ENCODE measurements around the gene FANCM.
A peak's percentile ranks its signal among the peaks of the same experiment; 100 is the strongest.

Gene FANCM, protein sequence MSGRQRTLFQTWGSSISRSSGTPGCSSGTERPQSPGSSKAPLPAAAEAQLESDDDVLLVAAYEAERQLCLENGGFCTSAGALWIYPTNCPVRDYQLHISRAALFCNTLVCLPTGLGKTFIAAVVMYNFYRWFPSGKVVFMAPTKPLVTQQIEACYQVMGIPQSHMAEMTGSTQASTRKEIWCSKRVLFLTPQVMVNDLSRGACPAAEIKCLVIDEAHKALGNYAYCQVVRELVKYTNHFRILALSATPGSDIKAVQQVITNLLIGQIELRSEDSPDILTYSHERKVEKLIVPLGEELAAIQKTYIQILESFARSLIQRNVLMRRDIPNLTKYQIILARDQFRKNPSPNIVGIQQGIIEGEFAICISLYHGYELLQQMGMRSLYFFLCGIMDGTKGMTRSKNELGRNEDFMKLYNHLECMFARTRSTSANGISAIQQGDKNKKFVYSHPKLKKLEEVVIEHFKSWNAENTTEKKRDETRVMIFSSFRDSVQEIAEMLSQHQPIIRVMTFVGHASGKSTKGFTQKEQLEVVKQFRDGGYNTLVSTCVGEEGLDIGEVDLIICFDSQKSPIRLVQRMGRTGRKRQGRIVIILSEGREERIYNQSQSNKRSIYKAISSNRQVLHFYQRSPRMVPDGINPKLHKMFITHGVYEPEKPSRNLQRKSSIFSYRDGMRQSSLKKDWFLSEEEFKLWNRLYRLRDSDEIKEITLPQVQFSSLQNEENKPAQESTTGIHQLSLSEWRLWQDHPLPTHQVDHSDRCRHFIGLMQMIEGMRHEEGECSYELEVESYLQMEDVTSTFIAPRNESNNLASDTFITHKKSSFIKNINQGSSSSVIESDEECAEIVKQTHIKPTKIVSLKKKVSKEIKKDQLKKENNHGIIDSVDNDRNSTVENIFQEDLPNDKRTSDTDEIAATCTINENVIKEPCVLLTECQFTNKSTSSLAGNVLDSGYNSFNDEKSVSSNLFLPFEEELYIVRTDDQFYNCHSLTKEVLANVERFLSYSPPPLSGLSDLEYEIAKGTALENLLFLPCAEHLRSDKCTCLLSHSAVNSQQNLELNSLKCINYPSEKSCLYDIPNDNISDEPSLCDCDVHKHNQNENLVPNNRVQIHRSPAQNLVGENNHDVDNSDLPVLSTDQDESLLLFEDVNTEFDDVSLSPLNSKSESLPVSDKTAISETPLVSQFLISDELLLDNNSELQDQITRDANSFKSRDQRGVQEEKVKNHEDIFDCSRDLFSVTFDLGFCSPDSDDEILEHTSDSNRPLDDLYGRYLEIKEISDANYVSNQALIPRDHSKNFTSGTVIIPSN (N-terminal part only)

GRCh38 chr14:45135659-45136395, at the start of gene FANCM:
FANCM (plus strand) TSS chr14:45135930; CDS start chr14:45136032, 102 bp downstream.
- DNase-seq (ENCODE audit: low read depth) = peak; percentile 98
- TF ChIP-seq, protein P1, sequence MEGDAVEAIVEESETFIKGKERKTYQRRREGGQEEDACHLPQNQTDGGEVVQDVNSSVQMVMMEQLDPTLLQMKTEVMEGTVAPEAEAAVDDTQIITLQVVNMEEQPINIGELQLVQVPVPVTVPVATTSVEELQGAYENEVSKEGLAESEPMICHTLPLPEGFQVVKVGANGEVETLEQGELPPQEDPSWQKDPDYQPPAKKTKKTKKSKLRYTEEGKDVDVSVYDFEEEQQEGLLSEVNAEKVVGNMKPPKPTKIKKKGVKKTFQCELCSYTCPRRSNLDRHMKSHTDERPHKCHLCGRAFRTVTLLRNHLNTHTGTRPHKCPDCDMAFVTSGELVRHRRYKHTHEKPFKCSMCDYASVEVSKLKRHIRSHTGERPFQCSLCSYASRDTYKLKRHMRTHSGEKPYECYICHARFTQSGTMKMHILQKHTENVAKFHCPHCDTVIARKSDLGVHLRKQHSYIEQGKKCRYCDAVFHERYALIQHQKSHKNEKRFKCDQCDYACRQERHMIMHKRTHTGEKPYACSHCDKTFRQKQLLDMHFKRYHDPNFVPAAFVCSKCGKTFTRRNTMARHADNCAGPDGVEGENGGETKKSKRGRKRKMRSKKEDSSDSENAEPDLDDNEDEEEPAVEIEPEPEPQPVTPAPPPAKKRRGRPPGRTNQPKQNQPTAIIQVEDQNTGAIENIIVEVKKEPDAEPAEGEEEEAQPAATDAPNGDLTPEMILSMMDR (IDR thresholded peaks at IDR 0.05; ENCODE audit: insufficient read depth, low read depth, low read length, missing control alignments) = no peak

DNA sequence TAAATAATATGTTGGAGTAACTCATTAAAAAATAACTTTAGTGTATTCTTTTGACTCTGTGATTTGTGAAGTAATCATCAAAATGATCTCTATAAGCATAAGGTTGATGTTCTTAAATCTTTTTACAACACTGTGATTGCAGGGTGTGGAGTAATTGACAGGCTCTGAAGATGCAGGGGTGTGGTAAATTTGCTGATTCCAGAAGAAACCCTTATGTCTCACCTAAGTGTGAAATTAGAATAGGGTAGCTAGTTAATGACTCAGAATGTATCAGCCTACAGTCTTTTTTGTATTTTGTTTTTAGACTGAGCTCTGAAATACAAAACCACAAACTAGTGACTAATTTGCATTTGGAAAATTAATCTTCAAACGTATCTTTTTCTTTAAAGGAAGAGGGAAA, 45.9 kb upstream of the FANCM start:
- peak; percentile 87 for DNase-seq (ENCODE audit: low read depth)
- TF ChIP-seq, protein P1 (IDR thresholded peaks at IDR 0.05; ENCODE audit: insufficient read depth, low read depth, low read length, missing control alignments) = no peak
- no peak overlapping the region for H3K4me3 ChIP-seq (ENCODE audit: low read length)

More at GRCh38 chr14:45135659-45136395, at the start of gene FANCM:
- peak within 1 kb of the TSS; percentile 86 for H3K4me3 ChIP-seq (ENCODE audit: low read length)

GRCh38 chr14:45091710-45092109, 44.0 kb upstream of the FANCM start:
- no peak overlapping the region for H3K4me3 ChIP-seq (ENCODE audit: low read length)
- TF ChIP-seq, protein P1 (IDR thresholded peaks at IDR 0.05; ENCODE audit: insufficient read depth, low read depth, low read length, missing control alignments) = no peak
- peak; percentile 66 for DNase-seq (ENCODE audit: low read depth)

DNA sequence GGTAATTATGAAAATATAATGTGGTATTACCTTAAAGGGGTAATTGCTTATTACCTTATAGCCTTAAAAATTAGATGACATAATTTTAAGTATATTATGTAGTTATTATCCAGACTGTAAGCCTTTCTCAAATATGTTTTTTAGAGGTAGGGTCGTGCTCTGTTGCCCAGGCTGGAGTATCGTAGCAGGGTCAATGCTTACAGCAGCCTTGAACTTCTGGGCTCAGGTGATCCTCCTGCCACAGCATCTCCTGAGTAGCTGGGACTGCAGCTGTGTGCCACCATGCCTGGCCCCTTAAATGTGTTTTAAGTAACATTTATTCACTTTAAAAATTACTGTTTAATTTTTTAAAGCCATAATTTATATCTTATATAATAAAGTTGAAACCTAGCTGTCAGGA, 41.5 kb upstream of the FANCM start:
- TF ChIP-seq, protein P1 (IDR thresholded peaks at IDR 0.05; ENCODE audit: insufficient read depth, low read depth, low read length, missing control alignments) = no peak

DNA sequence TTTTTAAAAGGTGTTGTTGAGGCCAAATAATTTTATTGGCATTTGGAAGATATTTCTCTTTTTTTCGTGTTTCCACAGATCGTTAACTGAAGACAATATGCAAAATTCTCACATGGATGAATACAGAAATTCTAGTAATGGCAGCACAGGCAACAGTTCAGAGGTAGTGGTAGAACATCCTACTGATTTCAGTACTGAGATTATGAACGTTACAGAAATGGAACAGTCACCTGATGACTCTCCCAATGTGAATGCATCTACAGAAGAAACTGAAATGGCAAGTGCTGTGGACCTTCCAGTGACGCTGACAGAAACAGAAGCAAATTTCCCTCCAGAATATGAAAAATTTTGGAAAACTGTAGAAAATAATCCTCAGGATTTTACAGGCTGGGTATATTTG, 40.6 kb upstream of the FANCM start:
- DNase-seq (ENCODE audit: low read depth) = no peak
- TF ChIP-seq, protein P1 (IDR thresholded peaks at IDR 0.05; ENCODE audit: insufficient read depth, low read depth, low read length, missing control alignments) = no peak
- H3K4me3 ChIP-seq (ENCODE audit: low read length) = no peak overlapping the region

More for the DNA sequence above, 41.5 kb upstream of the FANCM start:
- no peak overlapping the region for H3K4me3 ChIP-seq (ENCODE audit: low read length)
- no peak for DNase-seq (ENCODE audit: low read depth)

GRCh38 chr14:45096218-45096617, 39.5 kb upstream of the FANCM start:
- no peak for DNase-seq (ENCODE audit: low read depth)
- TF ChIP-seq, protein P1 (IDR thresholded peaks at IDR 0.05; ENCODE audit: insufficient read depth, low read depth, low read length, missing control alignments) = no peak
- no peak overlapping the region for H3K4me3 ChIP-seq (ENCODE audit: low read length)
